HEK293 (cell line): ENCODE data around the gene GCNT4.
A peak's percentile ranks its signal among the peaks of the same experiment; 100 is the strongest.

ENCODE experiments used
- CTCF ChIP-seq: fragments of 450-650 bp; formaldehyde crosslinking; IDR thresholded peaks from 2 replicates; pipeline ENCODE4 v1.5.1; 2016; ENCODE audit warnings: missing biosample characterization, missing genetic modification characterization
- ZNF701 ChIP-seq: fragments of 450-650 bp; formaldehyde crosslinking; IDR thresholded peaks from 2 replicates; pipeline ENCODE4 v1.5.1; 2016; ENCODE audit warnings: missing biosample characterization, missing genetic modification characterization

GRCh38 chr5:75052192-75053053, at the start of gene GCNT4:
- TF ChIP-seq ZNF701 (no peak), CTCF (tag by site-specific recombination) (peak; percentile 48)
